Measurements from ENCODE around the gene UPF3B. TPM values are rescaled to one million over a fixed set of nuclear protein-coding genes. Genes with fewer than 3 reads are reported as not detected.
"Not testable (repeated sequence)": the region's sequence is repeated elsewhere in the genome, so short reads cannot be mapped to it uniquely, and the experiment has no call there.

UPF3B gene
- total and polyA plus RNA-seq, 3 experiments from 2014 or later: 10.9 to 22.7 (median 19.9) TPM

DNA sequence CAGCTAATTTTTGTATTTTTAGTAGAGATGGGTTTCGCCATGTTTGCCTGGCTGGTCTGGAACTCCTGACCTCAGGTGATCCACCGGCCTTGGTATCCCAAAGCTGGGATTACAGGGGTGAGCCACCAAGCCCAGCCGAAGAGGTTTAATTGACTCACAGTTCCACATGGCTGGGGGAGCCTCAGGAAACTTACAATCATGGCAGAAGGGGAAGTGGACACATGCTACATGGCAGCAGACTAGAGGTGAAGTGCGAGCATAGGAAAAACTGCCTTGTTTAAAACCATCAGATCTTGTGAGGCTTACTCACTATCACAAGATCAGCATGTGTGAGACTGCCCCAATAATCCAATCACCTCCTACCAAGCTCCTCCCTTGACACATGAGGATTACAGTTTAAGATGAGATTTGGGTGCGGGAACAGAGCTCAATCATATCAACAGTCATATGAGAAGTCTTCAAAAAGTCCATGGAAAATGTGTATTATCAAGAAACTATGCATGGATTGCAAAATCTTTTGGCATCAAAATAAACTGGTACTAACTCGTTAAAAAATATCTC is 35.6 kb downstream of the UPF3B start:
- H3K36me3 Mint-ChIP-seq: no peaks in the 10 kb centered on the region
- H3K27ac ChIP-seq (ENCODE audit: low read depth, low read length): no peak overlapping the region
- H3K4me3 Mint-ChIP-seq: no peak overlapping the region
- H3K9me3 ChIP-seq (ENCODE audit: low read length): no peaks in the 10 kb centered on the region
- peaks cover 7 to 11% (median 8%) of the 10 kb centered on the region in 3 donors for H3K4me1 Mint-ChIP-seq
- POLR2A ChIA-PET: interaction anchor here (0.9 kb wide), 1 partner anchor 18 kb away, joined by 4 read pairs; no protein-coding TSS in a partner anchor
- peaks cover 0 to 3% of the 10 kb centered on the region in 2 donors for H3K27me3 Mint-ChIP-seq
- CTCF ChIA-PET: no interaction called here
- peak overlapping the region in 1 of 8 donors; percentile 2 for H3K27ac Mint-ChIP-seq
- no peak for DNase-seq
- no peaks in the 10 kb centered on the region for H3K27me3 ChIP-seq (ENCODE audit: insufficient read depth, low read length, poor library complexity, severe bottlenecking)
- no peak overlapping the region for H3K4me3 ChIP-seq (ENCODE audit: low read length)
- H3K9me3 Mint-ChIP-seq: no peaks in the 10 kb centered on the region
- H3K4me1 ChIP-seq (ENCODE audit: insufficient read depth, low read length): peaks cover 4% of the 10 kb centered on the region
- H3K36me3 ChIP-seq (ENCODE audit: insufficient read depth, low read length): no peaks in the 10 kb centered on the region

DNA sequence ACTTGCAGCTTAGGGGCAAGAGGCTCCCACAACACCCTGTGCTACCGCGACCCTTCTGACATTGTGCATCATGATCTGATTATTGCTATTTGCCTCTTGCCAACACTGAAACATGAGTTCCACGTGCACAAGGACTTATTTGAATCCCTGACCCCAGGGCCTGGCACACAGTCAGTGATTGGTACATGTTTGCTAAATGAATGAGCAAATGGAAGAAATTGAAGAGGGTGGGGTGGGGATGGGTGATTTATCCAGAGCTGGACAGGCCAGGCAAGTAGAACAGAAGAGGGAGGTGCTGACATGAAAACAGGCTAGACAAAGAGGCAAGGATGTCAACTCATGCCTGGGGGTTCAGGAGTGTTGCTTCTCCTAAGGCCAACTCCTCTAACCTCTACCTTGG is 36.5 kb downstream of the UPF3B start:
- Mint-ChIP-seq H3K36me3 (no peaks in the 10 kb centered on the region), H3K4me3 (no peak overlapping the region), H3K27ac (no peak overlapping the region), H3K27me3 (peaks cover 0 to 3% of the 10 kb centered on the region in 2 donors), H3K9me3 (no peaks in the 10 kb centered on the region), H3K4me1 (peaks cover 0 to 3% (median 1%) of the 10 kb centered on the region in 3 donors)
- Histone ChIP-seq H3K27me3 (ENCODE audit: insufficient read depth, low read length, poor library complexity, severe bottlenecking) (no peaks in the 10 kb centered on the region), H3K9me3 (ENCODE audit: low read length) (no peaks in the 10 kb centered on the region), H3K4me1 (ENCODE audit: insufficient read depth, low read length) (no peaks in the 10 kb centered on the region), H3K36me3 (ENCODE audit: insufficient read depth, low read length) (no peaks in the 10 kb centered on the region), H3K4me3 (ENCODE audit: low read length) (no peak overlapping the region), H3K27ac (ENCODE audit: low read depth, low read length) (no peak overlapping the region)
- ChIA-PET CTCF (no interaction called here), POLR2A (interaction anchor here (0.9 kb wide), 1 partner anchor 19 kb away, joined by 4 read pairs; no protein-coding TSS in a partner anchor)
- DNase-seq: no peak

DNA sequence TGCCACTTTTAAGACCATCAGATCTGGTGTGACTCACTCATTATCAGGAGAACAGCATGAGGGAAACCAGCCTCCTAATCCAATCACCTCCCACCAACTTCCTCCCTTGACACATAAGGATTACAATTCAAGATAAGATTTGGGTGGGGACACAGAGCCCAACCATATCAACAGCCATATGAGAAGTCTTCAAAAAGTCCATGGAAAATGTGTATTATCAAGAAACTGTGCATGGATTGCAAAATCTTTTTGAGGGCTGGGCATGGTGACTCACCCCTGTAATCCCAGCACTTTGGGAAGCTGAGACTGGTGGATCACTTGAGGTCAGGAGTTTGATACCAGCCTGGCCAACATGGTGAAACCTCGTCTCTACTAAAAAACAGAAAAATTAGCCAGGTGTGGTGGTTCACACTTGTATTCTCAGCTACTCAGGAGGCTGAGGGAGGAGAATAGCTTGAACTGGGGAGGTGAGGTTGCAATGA is 43.5 kb downstream of the UPF3B start:
- POLR2A ChIA-PET: no interaction called here
- no peaks in the 10 kb centered on the region for H3K9me3 Mint-ChIP-seq

DNA sequence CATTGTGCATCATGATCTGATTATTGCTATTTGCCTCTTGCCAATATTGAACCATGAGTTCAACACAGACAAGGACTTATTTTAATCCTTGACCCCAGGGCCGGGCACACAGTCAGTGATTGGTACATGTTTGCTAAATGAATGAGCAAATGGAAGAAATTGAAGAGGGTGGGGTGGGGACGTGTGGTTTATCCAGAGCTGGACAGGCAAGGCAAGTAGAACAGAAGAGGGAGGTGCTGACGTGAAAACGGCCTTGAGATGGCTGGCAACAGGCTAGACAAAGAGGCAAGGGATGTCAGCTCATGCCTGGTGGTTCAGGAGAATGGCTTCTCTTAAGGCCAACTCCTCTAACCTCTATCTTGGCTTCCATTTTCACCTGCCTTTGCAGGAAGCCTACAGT is 44.3 kb downstream of the UPF3B start:
- H3K9me3 ChIP-seq (ENCODE audit: low read length); H3K36me3 Mint-ChIP-seq; H3K27me3 ChIP-seq (ENCODE audit: insufficient read depth, low read length, poor library complexity, severe bottlenecking); H3K27ac Mint-ChIP-seq; CTCF ChIA-PET; H3K4me3 Mint-ChIP-seq; H3K27ac ChIP-seq (ENCODE audit: low read depth, low read length); H3K4me1 ChIP-seq (ENCODE audit: insufficient read depth, low read length); H3K36me3 ChIP-seq (ENCODE audit: insufficient read depth, low read length); DNase-seq; H3K4me3 ChIP-seq (ENCODE audit: low read length); H3K4me1 Mint-ChIP-seq; POLR2A ChIA-PET; H3K9me3 Mint-ChIP-seq; H3K27me3 Mint-ChIP-seq: not testable (repeated sequence)

More for the DNA sequence above, 43.5 kb downstream of the UPF3B start:
- H3K4me3 ChIP-seq (ENCODE audit: low read length): no peak overlapping the region
- Mint-ChIP-seq H3K27me3 (peaks cover 0 to 3% of the 10 kb centered on the region in 2 donors), H3K4me3 (no peak overlapping the region), H3K36me3 (peaks cover 0 to 1% (median 0%) of the 10 kb centered on the region in 3 donors), H3K27ac (no peak overlapping the region), H3K4me1 (no peaks in the 10 kb centered on the region)
- H3K4me1 ChIP-seq (ENCODE audit: insufficient read depth, low read length): no peaks in the 10 kb centered on the region
- no peaks in the 10 kb centered on the region for H3K9me3 ChIP-seq (ENCODE audit: low read length)
- no peak overlapping the region for H3K27ac ChIP-seq (ENCODE audit: low read depth, low read length)
- no peak for DNase-seq
- CTCF ChIA-PET: no interaction called here
- no peaks in the 10 kb centered on the region for H3K27me3 ChIP-seq (ENCODE audit: insufficient read depth, low read length, poor library complexity, severe bottlenecking)
- H3K36me3 ChIP-seq (ENCODE audit: insufficient read depth, low read length): no peaks in the 10 kb centered on the region

DNA sequence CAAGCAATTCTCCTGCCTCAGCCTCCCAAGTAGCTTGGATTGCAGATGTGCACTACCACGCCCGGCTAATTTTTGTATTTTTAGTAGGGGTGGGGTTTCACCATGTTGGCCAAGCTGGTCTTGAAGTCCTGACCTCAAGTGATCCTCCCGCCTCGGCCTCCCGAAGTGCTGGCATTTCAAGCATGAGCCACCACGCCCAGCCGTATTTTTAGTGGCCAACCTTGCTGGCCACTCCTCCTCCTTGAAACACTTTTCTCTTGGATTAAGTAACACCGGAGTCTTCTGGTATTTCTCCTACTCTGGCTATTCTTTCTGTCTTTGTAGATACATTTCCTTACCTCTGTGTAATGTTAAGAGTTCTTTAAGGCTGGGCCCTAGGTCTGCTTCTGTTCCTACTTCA is 50.2 kb downstream of the UPF3B start:
- Histone ChIP-seq H3K27ac (ENCODE audit: low read depth, low read length) (no peak overlapping the region), H3K36me3 (ENCODE audit: insufficient read depth, low read length) (no peaks in the 10 kb centered on the region), H3K9me3 (ENCODE audit: low read length) (no peaks in the 10 kb centered on the region), H3K27me3 (ENCODE audit: insufficient read depth, low read length, poor library complexity, severe bottlenecking) (no peaks in the 10 kb centered on the region), H3K4me3 (ENCODE audit: low read length) (no peak overlapping the region), H3K4me1 (ENCODE audit: insufficient read depth, low read length) (no peaks in the 10 kb centered on the region)
- peaks cover 0 to 1% (median 0%) of the 10 kb centered on the region in 5 donors for H3K9me3 Mint-ChIP-seq
- H3K4me3 Mint-ChIP-seq: no peak overlapping the region
- no peak overlapping the region for H3K27ac Mint-ChIP-seq
- ChIA-PET POLR2A (no interaction called here), CTCF (no interaction called here)
- H3K4me1 Mint-ChIP-seq: no peaks in the 10 kb centered on the region
- DNase-seq: no peak
- H3K27me3 Mint-ChIP-seq: peaks cover 0 to 12% of the 10 kb centered on the region in 2 donors
- peaks cover 0 to 3% (median 2%) of the 10 kb centered on the region in 3 donors for H3K36me3 Mint-ChIP-seq

DNA sequence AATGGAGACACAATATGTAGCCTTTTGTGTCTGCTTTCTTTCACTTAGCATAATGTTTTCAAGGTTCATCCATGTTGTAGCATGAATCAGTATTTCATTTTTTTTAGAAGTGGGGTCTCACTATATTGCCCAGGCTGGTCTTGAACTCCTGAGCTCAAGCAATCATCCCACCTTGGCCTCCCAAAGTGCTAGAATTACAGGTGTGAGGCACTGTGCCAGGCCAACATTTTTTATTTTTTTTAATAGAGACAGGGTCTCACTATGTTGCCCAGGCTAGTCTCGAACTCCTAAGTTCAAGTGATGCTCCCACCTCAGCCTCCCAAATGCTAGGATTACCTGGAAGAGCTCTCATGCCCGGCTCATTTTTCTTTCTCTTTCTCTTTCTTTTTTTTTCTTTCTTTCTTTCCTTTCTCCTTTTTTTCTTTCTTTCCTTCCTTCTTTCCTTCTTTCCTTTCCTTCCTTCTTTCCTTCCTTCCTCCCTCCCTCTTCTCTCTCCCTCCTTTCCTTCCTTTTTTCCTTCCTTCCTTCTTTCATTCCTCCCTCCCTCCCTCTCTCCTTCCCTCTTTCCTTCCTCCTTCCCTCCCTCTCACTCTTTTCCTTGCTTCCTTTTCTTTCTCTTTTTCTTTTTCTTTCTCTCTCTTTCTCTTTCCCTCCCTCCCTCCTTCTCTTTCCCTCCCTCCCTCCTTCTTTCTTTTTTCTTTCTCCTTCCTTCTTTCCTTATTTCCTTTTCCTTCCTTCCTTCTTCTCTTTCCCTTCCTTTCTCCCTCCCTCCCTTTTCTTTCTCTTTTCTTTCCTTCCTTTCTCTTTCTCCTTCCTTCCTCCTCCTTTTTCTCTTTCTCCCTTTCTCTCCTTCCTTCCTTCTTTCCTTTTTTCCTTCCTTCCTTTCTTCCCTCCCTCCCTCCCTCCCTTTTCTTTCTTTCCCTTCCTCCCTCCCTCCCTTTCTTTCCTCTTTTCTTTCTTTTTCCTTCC is 51.2 kb downstream of the UPF3B start:
- ChIA-PET POLR2A (no interaction called here), CTCF (no interaction called here)
- H3K27me3 Mint-ChIP-seq: peaks cover 0 to 9% of the 10 kb centered on the region in 2 donors
- Histone ChIP-seq H3K27me3 (ENCODE audit: insufficient read depth, low read length, poor library complexity, severe bottlenecking) (no peaks in the 10 kb centered on the region), H3K9me3 (ENCODE audit: low read length) (no peaks in the 10 kb centered on the region), H3K27ac (ENCODE audit: low read depth, low read length) (no peak overlapping the region), H3K4me3 (ENCODE audit: low read length) (no peak overlapping the region), H3K36me3 (ENCODE audit: insufficient read depth, low read length) (no peaks in the 10 kb centered on the region), H3K4me1 (ENCODE audit: insufficient read depth, low read length) (no peaks in the 10 kb centered on the region)
- H3K36me3 Mint-ChIP-seq: peaks cover 0 to 3% (median 2%) of the 10 kb centered on the region in 3 donors
- no peaks in the 10 kb centered on the region for H3K4me1 Mint-ChIP-seq
- peak overlapping the region in 1 of 8 donors; percentile 47 for H3K27ac Mint-ChIP-seq
- no peak overlapping the region for H3K4me3 Mint-ChIP-seq
- no peak for DNase-seq
- peaks cover 0 to 1% (median 0%) of the 10 kb centered on the region in 5 donors for H3K9me3 Mint-ChIP-seq

DNA sequence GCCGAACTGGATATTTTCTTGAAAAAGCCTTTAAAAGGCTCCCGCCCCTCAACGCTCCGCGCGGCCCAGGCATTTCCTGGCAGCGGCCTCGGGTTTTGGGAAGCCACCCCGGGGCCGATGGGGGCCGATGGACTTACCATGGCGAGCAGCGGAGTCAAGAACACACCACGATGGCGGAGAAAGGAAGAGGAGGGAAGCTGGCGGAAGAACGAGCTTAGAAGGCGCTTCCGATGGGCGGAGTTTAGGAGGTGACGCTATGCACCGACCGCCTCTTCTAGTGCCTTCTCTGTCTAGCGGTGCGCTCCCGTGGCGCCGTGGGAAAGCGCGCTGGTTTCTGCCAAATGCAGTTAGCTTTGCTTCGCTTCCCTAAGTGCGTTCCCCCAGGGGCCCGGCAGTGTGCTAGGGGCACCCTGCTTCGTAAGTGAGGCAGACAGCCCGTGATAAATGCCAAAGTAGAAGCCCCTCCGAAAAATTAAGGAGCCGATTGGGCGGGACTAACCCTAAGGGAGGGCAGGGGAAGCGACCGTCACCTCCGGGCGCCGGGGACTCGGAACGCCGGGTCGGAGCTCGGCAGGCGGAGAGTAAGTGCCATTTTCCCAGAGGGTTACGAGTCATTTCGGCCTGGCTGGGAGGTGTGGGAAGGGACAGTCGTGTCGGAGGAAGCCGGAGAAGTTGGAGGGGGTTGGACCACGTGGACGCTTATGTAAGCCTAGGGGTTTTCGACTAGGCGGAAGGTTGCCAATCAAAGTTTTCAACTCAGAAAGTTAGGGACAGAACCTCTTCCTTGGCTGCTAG is 61.1 kb downstream of the UPF3B start, which contains the start of gene RPL39:
Gene RPL39 (minus strand): TSS at position 194 of the 795 bp plus-strand sequence. CDS start 54 bp downstream, at position 140.
- POLR2A ChIA-PET: interaction anchor here (0.5 to 2.4 kb wide), 14 partner anchors 10 to 217 kb away, joined by 3 to 19 read pairs (median 4); partner anchors contain the start of genes NKRF, RNF113A, SEPTIN6 and SOWAHD
- Histone ChIP-seq H3K9me3 (ENCODE audit: low read length) (no peaks in the 10 kb centered on the region), H3K36me3 (ENCODE audit: insufficient read depth, low read length) (peaks cover 6% of the 10 kb centered on the region), H3K4me3 (ENCODE audit: low read length) (peak within 1 kb of the TSS; percentile 72), H3K27ac (ENCODE audit: low read depth, low read length) (peak within 1 kb of the TSS; percentile 91), H3K27me3 (ENCODE audit: insufficient read depth, low read length, poor library complexity, severe bottlenecking) (no peaks in the 10 kb centered on the region), H3K4me1 (ENCODE audit: insufficient read depth, low read length) (peaks cover 25% of the 10 kb centered on the region)
- H3K27ac Mint-ChIP-seq: peak within 1 kb of the TSS; percentile 89 to 99 (median 98)
- peak within 1 kb of the TSS; percentile 94 to 98 (median 96) for H3K4me3 Mint-ChIP-seq
- peaks cover 0 to 4% of the 10 kb centered on the region in 2 donors for H3K27me3 Mint-ChIP-seq
- peaks cover 0 to 41% (median 6%) of the 10 kb centered on the region in 3 donors for H3K36me3 Mint-ChIP-seq
- CTCF ChIA-PET: interaction anchor here (0.6 to 2.0 kb wide), 10 partner anchors 33 to 276 kb away, joined by 3 to 9 read pairs (median 4); partner anchors contain the start of genes SEPTIN6 and SOWAHD
- H3K9me3 Mint-ChIP-seq: no peaks in the 10 kb centered on the region
- H3K4me1 Mint-ChIP-seq: peaks cover 25 to 50% (median 38%) of the 10 kb centered on the region in 3 donors
- peak; percentile 67 to 87 (median 79) for DNase-seq

All from CD8-positive, alpha-beta memory T cell (primary cell).